ENCODE data around the gene FSIP2. TPM values are rescaled to one million over a fixed set of nuclear protein-coding genes. Genes with fewer than 3 reads are reported as not detected.

The FSIP2 gene
- total RNA-seq, 1 donor from 2014 or later, result 0.29 TPM

DNA sequence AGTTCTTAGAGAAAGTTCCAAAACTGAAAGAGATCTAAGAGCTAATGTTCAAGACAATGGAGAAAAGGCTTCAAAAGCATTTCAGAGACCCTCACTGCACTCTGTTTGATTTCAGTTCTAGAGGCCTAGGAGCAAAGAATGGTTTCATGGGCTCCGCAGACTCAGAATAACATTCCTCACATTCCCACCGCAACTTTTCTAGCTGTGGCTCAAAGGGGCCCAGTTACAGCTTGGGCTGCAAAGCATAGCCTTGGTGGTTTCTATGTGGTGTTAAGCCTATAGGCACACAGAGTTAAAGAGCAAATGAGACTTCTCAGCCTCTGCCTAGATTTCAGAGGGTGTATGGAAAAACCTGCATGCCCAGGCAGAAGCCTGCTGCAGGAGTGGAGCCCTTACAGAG lies 73.0 kb downstream of the FSIP2 start:
- Histone ChIP-seq H3K9me3 (no peaks in the 10 kb centered on the region), H3K36me3 (no peaks in the 10 kb centered on the region), H3K4me1 (no peaks in the 10 kb centered on the region), H3K27me3 (no peaks in the 10 kb centered on the region), H3K4me3 (no peak overlapping the region), H3K27ac (no peak overlapping the region)
- ATAC-seq, result no peak
- TF ChIP-seq, protein P1, sequence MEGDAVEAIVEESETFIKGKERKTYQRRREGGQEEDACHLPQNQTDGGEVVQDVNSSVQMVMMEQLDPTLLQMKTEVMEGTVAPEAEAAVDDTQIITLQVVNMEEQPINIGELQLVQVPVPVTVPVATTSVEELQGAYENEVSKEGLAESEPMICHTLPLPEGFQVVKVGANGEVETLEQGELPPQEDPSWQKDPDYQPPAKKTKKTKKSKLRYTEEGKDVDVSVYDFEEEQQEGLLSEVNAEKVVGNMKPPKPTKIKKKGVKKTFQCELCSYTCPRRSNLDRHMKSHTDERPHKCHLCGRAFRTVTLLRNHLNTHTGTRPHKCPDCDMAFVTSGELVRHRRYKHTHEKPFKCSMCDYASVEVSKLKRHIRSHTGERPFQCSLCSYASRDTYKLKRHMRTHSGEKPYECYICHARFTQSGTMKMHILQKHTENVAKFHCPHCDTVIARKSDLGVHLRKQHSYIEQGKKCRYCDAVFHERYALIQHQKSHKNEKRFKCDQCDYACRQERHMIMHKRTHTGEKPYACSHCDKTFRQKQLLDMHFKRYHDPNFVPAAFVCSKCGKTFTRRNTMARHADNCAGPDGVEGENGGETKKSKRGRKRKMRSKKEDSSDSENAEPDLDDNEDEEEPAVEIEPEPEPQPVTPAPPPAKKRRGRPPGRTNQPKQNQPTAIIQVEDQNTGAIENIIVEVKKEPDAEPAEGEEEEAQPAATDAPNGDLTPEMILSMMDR (IDR thresholded peaks at IDR 0.05), result no peak
- intact Hi-C loops (cut with DNase I), result no loop called here
- DNase-seq, result no peak

DNA sequence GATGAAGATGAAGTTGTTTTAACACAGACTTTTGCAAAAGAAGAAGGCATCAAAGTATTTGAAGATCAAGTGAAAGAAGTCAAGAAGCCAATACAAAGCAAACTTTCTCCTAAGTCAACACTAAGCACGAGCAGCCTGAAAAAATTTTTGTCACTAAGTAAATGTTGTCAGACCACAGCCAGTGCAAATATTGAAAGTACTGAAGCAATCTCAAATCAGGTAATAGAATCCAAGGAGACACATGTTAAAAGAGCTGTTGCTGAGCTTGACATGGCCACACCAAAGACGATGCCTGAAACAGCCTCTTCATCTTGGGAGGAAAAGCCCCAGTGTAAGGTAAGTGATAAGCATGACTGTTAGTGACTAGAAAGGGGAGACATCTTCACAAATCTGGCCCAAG lies 75.1 kb downstream of the FSIP2 start:
- Histone ChIP-seq H3K27me3 (no peaks in the 10 kb centered on the region), H3K4me3 (no peak overlapping the region), H3K9me3 (no peaks in the 10 kb centered on the region), H3K4me1 (no peaks in the 10 kb centered on the region), H3K36me3 (no peaks in the 10 kb centered on the region), H3K27ac (no peak overlapping the region)
- DNase-seq, result no peak
- intact Hi-C loops (cut with DNase I), result no loop called here
- no peak for ATAC-seq
- TF ChIP-seq, protein P1 (IDR thresholded peaks at IDR 0.05), result no peak

GRCh38 chr2:185817991-185818390 lies 79.4 kb downstream of the FSIP2 start:
- Histone ChIP-seq H3K9me3 (no peaks in the 10 kb centered on the region), H3K27me3 (no peaks in the 10 kb centered on the region), H3K27ac (no peak overlapping the region), H3K4me3 (no peak overlapping the region), H3K4me1 (no peaks in the 10 kb centered on the region), H3K36me3 (no peaks in the 10 kb centered on the region)
- ATAC-seq (no peak), DNase-seq (no peak)
- intact Hi-C loops (cut with DNase I), result no loop called here
- TF ChIP-seq, protein P1 (IDR thresholded peaks at IDR 0.05), result no peak

GRCh38 chr2:185821467-185821866 lies 82.9 kb downstream of the FSIP2 start:
- Histone ChIP-seq H3K4me1 (no peaks in the 10 kb centered on the region), H3K4me3 (no peak overlapping the region), H3K27ac (no peak overlapping the region), H3K27me3 (no peaks in the 10 kb centered on the region), H3K36me3 (no peaks in the 10 kb centered on the region), H3K9me3 (no peaks in the 10 kb centered on the region)
- ATAC-seq (no peak), DNase-seq (no peak)
- TF ChIP-seq, protein P1 (IDR thresholded peaks at IDR 0.05), result no peak
- intact Hi-C loops (cut with DNase I), result no loop called here

GRCh38 chr2:185823773-185824172 lies 85.2 kb downstream of the FSIP2 start:
- no peak for DNase-seq
- intact Hi-C loops (cut with DNase I), result no loop called here
- H3K9me3 ChIP-seq, result no peaks in the 10 kb centered on the region
- TF ChIP-seq, protein P1 (IDR thresholded peaks at IDR 0.05), result no peak
- H3K4me3 ChIP-seq, result no peak overlapping the region
- no peaks in the 10 kb centered on the region for H3K4me1 ChIP-seq
- ATAC-seq, result no peak
- H3K36me3 ChIP-seq, result no peaks in the 10 kb centered on the region
- H3K27me3 ChIP-seq, result no peaks in the 10 kb centered on the region
- H3K27ac ChIP-seq, result no peak overlapping the region

DNA sequence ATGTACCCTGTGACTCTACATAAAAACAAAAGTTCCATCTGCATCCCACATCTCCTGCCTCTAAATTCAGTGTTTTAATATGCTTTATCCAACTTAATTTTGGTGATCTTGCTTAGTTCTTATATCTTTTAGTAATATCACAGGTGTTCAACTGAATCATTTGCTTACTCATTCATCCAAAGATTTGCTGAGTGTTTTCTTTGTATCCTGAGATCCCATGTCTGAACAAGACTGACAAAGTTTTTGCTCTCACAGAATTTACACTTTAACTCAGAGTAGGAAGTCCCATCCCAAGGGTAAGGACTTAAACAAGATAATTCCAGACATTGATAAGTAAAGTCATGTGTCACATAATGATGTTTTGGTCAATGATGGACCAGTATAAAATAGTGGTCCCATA lies 87.0 kb downstream of the FSIP2 start:
- Histone ChIP-seq H3K27me3 (no peaks in the 10 kb centered on the region), H3K36me3 (no peaks in the 10 kb centered on the region), H3K4me3 (no peak overlapping the region), H3K4me1 (no peaks in the 10 kb centered on the region), H3K9me3 (no peaks in the 10 kb centered on the region), H3K27ac (no peak overlapping the region)
- DNase-seq (no peak), ATAC-seq (no peak)
- intact Hi-C loops (cut with DNase I), result no loop called here
- TF ChIP-seq, protein P1 (IDR thresholded peaks at IDR 0.05), result no peak

Measured in upper lobe of right lung (tissue), 1 donor.